Measurements from ENCODE around the gene MACROD2. TPM values are rescaled to one million over a fixed set of nuclear protein-coding genes. Genes with fewer than 3 reads are reported as not detected.

The MACROD2 gene
- total and polyA plus RNA-seq, 4 donors, result 13.0 to 67.1 (median 20.7) TPM

DNA sequence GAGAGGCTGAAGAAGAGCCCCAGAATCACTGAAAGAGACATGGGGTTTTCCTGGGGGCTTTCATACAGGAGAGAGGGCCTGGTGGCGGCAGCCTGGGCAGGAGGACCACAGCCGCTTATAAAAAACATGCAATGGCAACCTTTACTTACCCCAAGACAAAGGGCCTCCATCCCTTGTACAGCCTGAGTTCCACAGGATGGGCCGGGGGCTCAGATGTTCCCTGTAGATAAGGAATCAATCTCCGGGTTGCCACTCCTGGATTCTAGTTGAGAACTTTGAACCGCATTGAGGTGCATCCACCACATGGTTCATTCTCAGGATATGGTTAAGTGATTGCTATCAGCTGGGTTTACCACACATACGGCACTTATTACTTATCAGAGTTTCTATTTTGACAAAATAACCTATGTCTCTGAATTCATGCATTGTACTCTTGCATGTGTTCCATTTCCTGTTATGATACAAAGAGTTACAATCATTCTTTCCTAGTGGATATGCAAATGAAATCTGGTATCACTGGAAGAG is 1900.3 kb downstream of the MACROD2 start:
- no peak for ATAC-seq (ENCODE audit: insufficient read depth, low FRiP score)
- H3K9me3 ChIP-seq (ENCODE audit: control insufficient read depth in 4 of 4, insufficient read depth in 3 of 4, low read length in 3 of 4), result no peaks in the 10 kb centered on the region
- H3K36me3 ChIP-seq (ENCODE audit: control insufficient read depth in 4 of 4, insufficient read depth in 4 of 4, low read length in 4 of 4), result no peaks in the 10 kb centered on the region
- no peak overlapping the region for H3K27ac ChIP-seq (ENCODE audit: low read depth in 1 of 2, low read length in 1 of 2)
- no peak for DNase-seq
- peaks cover 0 to 3% (median 0%) of the 10 kb centered on the region in 5 donors for H3K4me1 ChIP-seq (ENCODE audit: control insufficient read depth in 5 of 5, insufficient read depth in 5 of 5, low read length in 5 of 5)
- 22 to 46% methylated on average over 6 of the region's 6 CpGs for WGBS, 2 donors
- H3K9ac ChIP-seq (ENCODE audit: insufficient read depth in 1 of 2, low read length in 2 of 2), result no peak overlapping the region
- H3K27me3 ChIP-seq (ENCODE audit: control insufficient read depth in 3 of 3, insufficient read depth in 3 of 3, low read length in 2 of 3), result peaks cover 0 to 4% (median 0%) of the 10 kb centered on the region in 3 donors
- no peak overlapping the region for H3K4me3 ChIP-seq
- TF ChIP-seq, protein P1, sequence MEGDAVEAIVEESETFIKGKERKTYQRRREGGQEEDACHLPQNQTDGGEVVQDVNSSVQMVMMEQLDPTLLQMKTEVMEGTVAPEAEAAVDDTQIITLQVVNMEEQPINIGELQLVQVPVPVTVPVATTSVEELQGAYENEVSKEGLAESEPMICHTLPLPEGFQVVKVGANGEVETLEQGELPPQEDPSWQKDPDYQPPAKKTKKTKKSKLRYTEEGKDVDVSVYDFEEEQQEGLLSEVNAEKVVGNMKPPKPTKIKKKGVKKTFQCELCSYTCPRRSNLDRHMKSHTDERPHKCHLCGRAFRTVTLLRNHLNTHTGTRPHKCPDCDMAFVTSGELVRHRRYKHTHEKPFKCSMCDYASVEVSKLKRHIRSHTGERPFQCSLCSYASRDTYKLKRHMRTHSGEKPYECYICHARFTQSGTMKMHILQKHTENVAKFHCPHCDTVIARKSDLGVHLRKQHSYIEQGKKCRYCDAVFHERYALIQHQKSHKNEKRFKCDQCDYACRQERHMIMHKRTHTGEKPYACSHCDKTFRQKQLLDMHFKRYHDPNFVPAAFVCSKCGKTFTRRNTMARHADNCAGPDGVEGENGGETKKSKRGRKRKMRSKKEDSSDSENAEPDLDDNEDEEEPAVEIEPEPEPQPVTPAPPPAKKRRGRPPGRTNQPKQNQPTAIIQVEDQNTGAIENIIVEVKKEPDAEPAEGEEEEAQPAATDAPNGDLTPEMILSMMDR (IDR thresholded peaks at IDR 0.05; ENCODE audit: control extremely low read depth, extremely low read depth), result no peak

DNA sequence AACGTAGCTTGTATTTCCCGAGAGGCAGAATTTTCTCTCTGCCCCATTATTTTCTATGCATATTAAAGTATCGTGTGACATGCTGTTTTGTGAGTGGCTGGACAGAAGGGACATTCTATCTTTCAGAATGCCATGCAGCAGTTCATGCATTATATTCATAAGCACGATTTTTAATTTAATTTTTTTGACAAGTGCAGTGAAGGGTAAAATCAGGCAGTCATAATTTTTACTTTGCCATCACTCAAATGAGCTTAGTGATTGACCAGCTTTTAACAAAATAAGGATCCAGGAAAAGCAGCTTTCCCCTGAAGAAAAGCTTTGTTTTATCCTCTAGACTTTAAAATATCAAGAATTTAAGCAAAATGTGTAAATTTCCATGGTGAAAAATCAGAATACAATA is 1904.7 kb downstream of the MACROD2 start:
- H3K27me3 ChIP-seq (ENCODE audit: control insufficient read depth in 3 of 3, insufficient read depth in 3 of 3, low read length in 2 of 3), result no peaks in the 10 kb centered on the region

DNA sequence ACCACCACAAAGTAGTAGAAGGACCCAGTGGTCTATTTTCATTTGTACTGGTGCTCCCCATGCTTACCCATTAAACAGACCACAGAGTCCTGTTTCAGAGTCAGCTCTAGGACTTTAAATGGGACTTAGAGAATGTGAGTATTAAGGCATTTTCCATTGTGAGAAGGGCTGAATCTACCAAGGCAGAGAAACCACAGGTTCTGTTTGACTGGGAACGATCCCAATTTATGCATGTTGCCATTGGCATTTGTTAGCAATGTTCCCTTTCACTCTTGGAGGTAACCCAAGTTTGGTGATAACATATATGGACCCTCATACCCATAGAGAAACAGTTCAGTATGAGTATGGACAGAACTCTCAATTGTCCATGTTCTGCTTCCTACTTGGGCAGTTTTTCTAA is 1905.1 kb downstream of the MACROD2 start:
- TF ChIP-seq, protein P1 (IDR thresholded peaks at IDR 0.05; ENCODE audit: control extremely low read depth, extremely low read depth), result no peak
- H3K9me3 ChIP-seq (ENCODE audit: control insufficient read depth in 4 of 4, insufficient read depth in 3 of 4, low read length in 3 of 4), result no peaks in the 10 kb centered on the region
- ATAC-seq (ENCODE audit: insufficient read depth, low FRiP score), result no peak
- WGBS, 2 donors, result 81 to 83% methylated on average over 1 of the region's 1 CpG
- H3K36me3 ChIP-seq (ENCODE audit: control insufficient read depth in 4 of 4, insufficient read depth in 4 of 4, low read length in 4 of 4), result no peaks in the 10 kb centered on the region
- H3K9ac ChIP-seq (ENCODE audit: insufficient read depth in 1 of 2, low read length in 2 of 2), result no peak overlapping the region
- H3K27ac ChIP-seq (ENCODE audit: low read depth in 1 of 2, low read length in 1 of 2), result no peak overlapping the region
- no peak for DNase-seq
- H3K27me3 ChIP-seq (ENCODE audit: control insufficient read depth in 3 of 3, insufficient read depth in 3 of 3, low read length in 2 of 3), result no peaks in the 10 kb centered on the region
- H3K4me1 ChIP-seq (ENCODE audit: control insufficient read depth in 5 of 5, insufficient read depth in 5 of 5, low read length in 5 of 5), result peaks cover 0 to 2% (median 0%) of the 10 kb centered on the region in 5 donors
- no peak overlapping the region for H3K4me3 ChIP-seq

More for the DNA sequence above, 1904.7 kb downstream of the MACROD2 start:
- Histone ChIP-seq H3K4me1 (ENCODE audit: control insufficient read depth in 5 of 5, insufficient read depth in 5 of 5, low read length in 5 of 5) (peaks cover 0 to 3% (median 0%) of the 10 kb centered on the region in 5 donors), H3K36me3 (ENCODE audit: control insufficient read depth in 4 of 4, insufficient read depth in 4 of 4, low read length in 4 of 4) (no peaks in the 10 kb centered on the region), H3K4me3 (no peak overlapping the region), H3K9me3 (ENCODE audit: control insufficient read depth in 4 of 4, insufficient read depth in 3 of 4, low read length in 3 of 4) (no peaks in the 10 kb centered on the region), H3K9ac (ENCODE audit: insufficient read depth in 1 of 2, low read length in 2 of 2) (no peak overlapping the region), H3K27ac (ENCODE audit: low read depth in 1 of 2, low read length in 1 of 2) (no peak overlapping the region)
- TF ChIP-seq, protein P1 (IDR thresholded peaks at IDR 0.05; ENCODE audit: control extremely low read depth, extremely low read depth), result no peak
- ATAC-seq (ENCODE audit: insufficient read depth, low FRiP score), result no peak
- DNase-seq, result no peak
- 91 to 93% methylated on average over 4 of the region's 4 CpGs for WGBS, 2 donors

DNA sequence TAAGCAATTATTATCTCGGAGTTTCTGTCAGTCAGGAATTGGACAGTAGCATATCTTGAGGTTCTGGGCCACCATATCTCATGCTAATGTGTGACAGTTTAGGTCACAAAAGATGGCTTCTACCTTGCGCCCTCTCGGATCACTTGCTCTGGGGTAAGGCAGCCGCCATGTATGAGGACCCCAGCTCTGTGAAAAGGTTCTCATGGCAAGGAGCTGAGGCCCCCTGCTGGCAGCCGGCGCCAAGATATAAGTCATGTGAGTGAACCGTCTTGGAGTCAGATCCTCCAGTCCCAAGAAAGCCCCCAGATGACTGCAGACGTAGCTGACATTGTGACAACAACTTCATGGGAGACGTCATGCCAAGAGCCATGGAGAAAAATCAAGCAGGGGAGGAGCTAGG is 1907.2 kb downstream of the MACROD2 start:
- ATAC-seq (ENCODE audit: insufficient read depth, low FRiP score) (no peak), DNase-seq (no peak)
- Histone ChIP-seq H3K4me3 (no peak overlapping the region), H3K4me1 (ENCODE audit: control insufficient read depth in 5 of 5, insufficient read depth in 5 of 5, low read length in 5 of 5) (peaks cover 0 to 2% (median 0%) of the 10 kb centered on the region in 5 donors), H3K36me3 (ENCODE audit: control insufficient read depth in 4 of 4, insufficient read depth in 4 of 4, low read length in 4 of 4) (no peaks in the 10 kb centered on the region), H3K27ac (ENCODE audit: low read depth in 1 of 2, low read length in 1 of 2) (no peak overlapping the region), H3K9me3 (ENCODE audit: control insufficient read depth in 4 of 4, insufficient read depth in 3 of 4, low read length in 3 of 4) (no peaks in the 10 kb centered on the region), H3K9ac (ENCODE audit: insufficient read depth in 1 of 2, low read length in 2 of 2) (no peak overlapping the region), H3K27me3 (ENCODE audit: control insufficient read depth in 3 of 3, insufficient read depth in 3 of 3, low read length in 2 of 3) (no peaks in the 10 kb centered on the region)
- WGBS, 2 donors, result 89 to 90% methylated on average over 9 of the region's 9 CpGs
- TF ChIP-seq, protein P1 (IDR thresholded peaks at IDR 0.05; ENCODE audit: control extremely low read depth, extremely low read depth), result no peak

All from lung (tissue), 12 donors.